ENCODE results near the gene GBA2.

- TF ChIP-seq CTCF (IDR thresholded peaks at IDR 0.05) (no peak), EP300 (IDR thresholded peaks at IDR 0.05) (no peak)
Observed at GRCh38 chr9:35726931-35727330, 22.1 kb downstream of the GBA2 start.
